Esophagus muscularis mucosa (tissue), 3 donors: ENCODE results near the gene TMIGD2.

ENCODE experiments used
- CTCF ChIP-seq, 3 experiments: fragments of 200-600 bp in 2 of 3; fragments of 450-650 bp in 1 of 3; sonication (generic) in 2 of 3; IDR thresholded peaks; one replicate each; pipeline ENCODE4 v1.5.1; 2017 to 2019; ENCODE audit warnings: antibody characterized with exemption in 3 of 3, mild to moderate bottlenecking in 2 of 3, moderate library complexity in 1 of 3
- POLR2A ChIP-seq: fragments of 450-650 bp; IDR thresholded peaks from one replicate; pipeline ENCODE4 v1.6.1; 2017; ENCODE audit warnings: antibody characterized with exemption, moderate library complexity, mild to moderate bottlenecking, low read depth
- POLR2AphosphoS5 ChIP-seq, 2 donors: sonication (generic); formaldehyde crosslinking; IDR thresholded peaks; one replicate each; pipeline ENCODE4 v1.6.1; 2017; ENCODE audit warnings: antibody characterized with exemption in 2 of 2

GRCh38 chr19:4324228-4324627 is 22.0 kb upstream of the TMIGD2 start:
- TF ChIP-seq CTCF (IDR thresholded peaks at IDR 0.05) (no peak), POLR2A (no peak), POLR2AphosphoS5 (IDR thresholded peaks at IDR 0.05) (no peak)
